GM12878 (cell line): Measurements from ENCODE around the gene UBE3B. TPM values are rescaled to one million over a fixed set of nuclear protein-coding genes. Genes with fewer than 3 reads are reported as not detected.

Experiments
- ATAC-seq: fragments of 200-7000 bp; cut with Tn5 transposase; 3 replicates; pipeline ENCODE4 v1.9.1; 2020; ENCODE audit warnings: mild to moderate bottlenecking, moderate library complexity
- BruUV-seq: library from RNA; stranded (reverse); fragments of 400-500 nt; replicated peaks from 2 replicates; lab custom pipeline; 2021; lab: Mats Ljungman, UMichigan
- CTCF ChIA-PET: fragments of 300-600 bp; sonication (Branson Sonifier 250); formaldehyde crosslinking; extraction: SDS; loops from one replicate; lab custom pipeline; 2021; ENCODE audit warnings: inconsistent platforms; lab: Yijun Ruan, JAX
- POLR2A ChIA-PET: fragments of 350-600 bp; formaldehyde crosslinking; extraction: SDS; loops from one replicate; lab custom pipeline; 2021; ENCODE audit warnings: inconsistent platforms; lab: Charles Lee
- RAD21 ChIA-PET: fragments of 300-600 bp; sonication (Branson Sonifier 250); formaldehyde crosslinking; loops from one replicate; lab custom pipeline; 2023; ENCODE audit warnings: antibody characterized with exemption; ENCODE audit not compliant: unreplicated experiment; lab: Charles Lee
- SMC1A ChIA-PET: fragments of 300-600 bp; sonication (Branson Sonifier 250); formaldehyde crosslinking; loops from one replicate; lab custom pipeline; 2023; ENCODE audit not compliant: unreplicated experiment, uncharacterized antibody; lab: Charles Lee
- DNase-seq: peaks from one replicate; pipeline ENCODE4 v3.0.0-alpha.2; 2011; ENCODE audit warnings: low read depth, low spot score
- FAIRE-seq: peaks from 3 replicates; lab custom pipeline; 2011; peaks lifted over from hg19 to GRCh38; lab: Jason Lieb, UNC
- H2AFZ ChIP-seq: 2 replicates; pipeline ENCODE4 v1.6.0; 2011; ENCODE audit warnings: low read depth, low read length, control low read depth; ENCODE audit not compliant: control insufficient read depth
- H3K27ac ChIP-seq: 2 replicates; pipeline ENCODE4 v1.5.1; 2011; ENCODE audit warnings: control low read depth; ENCODE audit not compliant: control insufficient read depth, insufficient read depth
- H3K27me3 ChIP-seq, 2 experiments: replicated peaks in 1 of 2; 2 replicates each; pipeline versions ENCODE4 v1.6.0 to v1.6.1; 2011; ENCODE audit warnings: low read length in 1 of 2; ENCODE audit not compliant: control insufficient read depth in 2 of 2, insufficient read depth in 2 of 2
- H3K36me3 ChIP-seq, 2 experiments: 2 replicates each; pipeline ENCODE4 v1.5.1; 2011; ENCODE audit warnings: low read length in 1 of 2; ENCODE audit not compliant: control insufficient read depth in 2 of 2, insufficient read depth in 2 of 2
- H3K4me1 ChIP-seq: 2 replicates; pipeline ENCODE4 v1.6.1; 2011; ENCODE audit warnings: mild to moderate bottlenecking, low read length, moderate library complexity, mixed read lengths; ENCODE audit not compliant: control insufficient read depth, insufficient read depth
- H3K4me2 ChIP-seq: 2 replicates; pipeline ENCODE4 v1.6.0; 2011; ENCODE audit warnings: control low read depth; ENCODE audit not compliant: control insufficient read depth, insufficient read depth
- H3K4me3 ChIP-seq: fragments of 200-600 bp; sonication (generic); 2 replicates; pipeline ENCODE4 v1.5.1; 2016
- H3K79me2 ChIP-seq: 2 replicates; pipeline ENCODE4 v1.6.0; 2011; ENCODE audit warnings: low read length; ENCODE audit not compliant: control insufficient read depth, insufficient read depth
- H3K9ac ChIP-seq: 2 replicates; pipeline ENCODE4 v1.8.0; 2011; ENCODE audit warnings: low read length, control low read depth, mixed read lengths; ENCODE audit not compliant: control insufficient read depth, insufficient read depth
- H3K9me3 ChIP-seq: replicated peaks from 3 replicates; pipeline ENCODE4 v1.5.1; 2011; ENCODE audit warnings: mild to moderate bottlenecking, low read length; ENCODE audit not compliant: control insufficient read depth, insufficient read depth
- H4K20me1 ChIP-seq: 2 replicates; pipeline ENCODE4 v1.6.0; 2011; ENCODE audit not compliant: control insufficient read depth, insufficient read depth
- BCLAF1 ChIP-seq: fragments of 450-650 bp; IDR thresholded peaks from 2 replicates; pipeline ENCODE4 v1.6.1; 2017; ENCODE audit warnings: antibody characterized with exemption, mild to moderate bottlenecking, moderate library complexity
- BMI1 ChIP-seq: fragments of 450-650 bp; IDR thresholded peaks from 2 replicates; pipeline ENCODE4 v1.6.1; 2016; ENCODE audit warnings: mild to moderate bottlenecking, moderate library complexity, borderline replicate concordance
- CHD4 ChIP-seq: fragments of 200-600 bp; sonication (generic); IDR thresholded peaks from 2 replicates; pipeline ENCODE4 v1.6.1; 2016; ENCODE audit warnings: mild to moderate bottlenecking
- E4F1 ChIP-seq: fragments of 450-650 bp; IDR thresholded peaks from 2 replicates; pipeline ENCODE4 v1.6.1; 2018; ENCODE audit warnings: borderline replicate concordance, mild to moderate bottlenecking; ENCODE audit not compliant: partially characterized antibody
- EED ChIP-seq: sonication (generic); IDR thresholded peaks from 2 replicates; pipeline ENCODE4 v1.6.1; 2016; ENCODE audit warnings: antibody characterized with exemption, low read depth
- IKZF1 ChIP-seq: fragments of 450-650 bp; conservative IDR thresholded peaks from 2 replicates; pipeline ENCODE4 v1.6.1; 2017; ENCODE audit warnings: antibody characterized with exemption, mild to moderate bottlenecking
- NR2F1 ChIP-seq: fragments of 450-650 bp; conservative IDR thresholded peaks from 2 replicates; pipeline ENCODE4 v1.6.1; 2017; ENCODE audit warnings: mild to moderate bottlenecking
- PAX5 ChIP-seq: IDR thresholded peaks from 2 replicates; pipeline ENCODE4 v1.6.1; 2011; ENCODE audit warnings: low read depth, low read length, borderline replicate concordance
- RUNX3 ChIP-seq: IDR thresholded peaks from 2 replicates; pipeline ENCODE4 v1.6.1; 2012; ENCODE audit warnings: low read length, inconsistent platforms
- SKIL ChIP-seq: fragments of 450-650 bp; IDR thresholded peaks from 2 replicates; pipeline ENCODE4 v1.6.1; 2017; ENCODE audit warnings: mild to moderate bottlenecking, low read depth, inconsistent platforms; ENCODE audit not compliant: poor library complexity, severe bottlenecking
- SP1 ChIP-seq: IDR thresholded peaks from one replicate; pipeline ENCODE4 v1.6.1; 2011; ENCODE audit warnings: low read depth, low read length
- STAT3 ChIP-seq: IDR thresholded peaks from 2 replicates; pipeline ENCODE4 v1.6.1; 2011; ENCODE audit warnings: low read depth, low read length, improper control_type of control experiment
- ZNF207 ChIP-seq: fragments of 450-650 bp; IDR thresholded peaks from 2 replicates; pipeline ENCODE4 v1.6.1; 2014; ENCODE audit warnings: antibody characterized with exemption, mild to moderate bottlenecking, borderline replicate concordance
- ZNF274 ChIP-seq: IDR thresholded peaks from one replicate; pipeline ENCODE4 v1.8.0; 2011; ENCODE audit not compliant: insufficient read length, insufficient read depth
- WGBS: methylation state at CpG from one replicate; pipeline ENCODE4 v1.1.6; 2016; ENCODE audit warnings: low lambda C conversion rate; ENCODE audit not compliant: insufficient replicate concordance, insufficient coverage; ENCODE audit errors: missing lambda C conversion rate; 5-methylcytosine and 5-hydroxymethylcytosine counted together
- in situ Hi-C: fragments of 300-500 bp; cut with MboI; formaldehyde crosslinking; loops from 9 replicates; pipeline ENCODE4 v1.14.3; 2018; ENCODE audit warnings: mixed read lengths
- intact Hi-C: fragments of 100-400 bp; cut with micrococcal nuclease; formaldehyde crosslinking; loops from one replicate; pipeline ENCODE4 v1.14.2; 2022; ENCODE audit not compliant: unreplicated experiment
- polyA plus RNA-seq, 11 experiments: library from polyadenylated mRNA; depleted of rRNA in 4 of 11; unstranded in 6 of 11; stranded (reverse) in 5 of 11; fragments of >200 nt; fragmentation: Nextera tagmentation in 4 of 11; fragmentation: Illumina TruSeq in 1 of 11; extraction: Ambion mirVana in 4 of 11; extraction: Trizol in 1 of 11; gene quantifications; 1 replicate in 1 of 11; 2 replicates in 10 of 11; pipeline versions ENCODE4 v1.2.1 to v1.2.3, GENCODE V29; 2011 to 2016; ENCODE audit warnings: inconsistent platforms in 2 of 11, missing spikeins in 2 of 11, low read depth in 1 of 11
- total RNA-seq, 4 experiments: library from RNA; depleted of rRNA in 3 of 4; stranded (reverse); fragments of >200 nt in 3 of 4; fragmentation: Illumina TruSeq in 1 of 4; extraction: Trizol in 1 of 4; gene quantifications; 2 replicates each; pipeline versions ENCODE4 v1.2.1 to v1.2.3, GENCODE V29; 2013 to 2021

UBE3B gene
- total and polyA plus RNA-seq, 10 of the 15 experiments (the other 5 are each of a cell fraction or from before 2014, with no cell fraction given): 7.4 to 25.3 (median 17.1) TPM

- TF ChIP-seq BCLAF1 (no peak), E4F1 (no peak)
Observed at GRCh38 chr12:109541413-109541726, 63.9 kb downstream of the UBE3B start (continued).

- Histone ChIP-seq H3K4me3 (no peak overlapping the region), H3K79me2 (no peaks in the 10 kb centered on the region), H2AFZ (no peak overlapping the region), H3K27me3 (no peaks in the 10 kb centered on the region), H3K36me3 (no peaks in the 10 kb centered on the region), H3K27ac (no peak overlapping the region), H3K4me1 (no peaks in the 10 kb centered on the region), H4K20me1 (no peaks in the 10 kb centered on the region), H3K9me3 (no peaks in the 10 kb centered on the region), H3K4me2 (no peak overlapping the region), H3K9ac (no peak overlapping the region)
- intact Hi-C loops (no loop called here), in situ Hi-C loops (no loop called here)
- BruUV-seq: no TSS peak
- DNase-seq (no peak), FAIRE-seq (no peak), ATAC-seq (no peak)
- ChIA-PET SMC1A (no interaction called here), POLR2A (no interaction called here), RAD21 (no interaction called here), CTCF (no interaction called here)
- no peak for TF ChIP-seq ZNF207
- TF ChIP-seq PAX5: no peak
- no peak for TF ChIP-seq SP1
- TF ChIP-seq EED: no peak
- TF ChIP-seq BMI1: no peak
- TF ChIP-seq CHD4: no peak
- no peak for TF ChIP-seq SKIL
- TF ChIP-seq RUNX3: no peak
- no peak for TF ChIP-seq STAT3
- TF ChIP-seq ZNF274: no peak
- no peak for TF ChIP-seq IKZF1
- TF ChIP-seq NR2F1: no peak
- WGBS: 80% methylated on average over 2 of the region's 2 CpGs
Observed at GRCh38 chr12:109542014-109542413, 64.6 kb downstream of the UBE3B start.
